HUES6 (cell line): ENCODE results near the gene COQ10A.

ENCODE experiments used
- H3K27ac ChIP-seq: 2 replicates; pipeline ENCODE4 v1.7.0; 2013; ENCODE audit warnings: low read depth, mild to moderate bottlenecking, low read length, inconsistent platforms
- H3K27me3 ChIP-seq: 2 replicates; pipeline ENCODE4 v1.6.1; 2013; ENCODE audit warnings: low read length; ENCODE audit not compliant: control insufficient read depth, insufficient read depth
- H3K36me3 ChIP-seq: 2 replicates; pipeline ENCODE4 v1.6.1; 2013; ENCODE audit warnings: low read length; ENCODE audit not compliant: control insufficient read depth, insufficient read depth
- H3K4me1 ChIP-seq: 2 replicates; pipeline ENCODE4 v1.6.1; 2013; ENCODE audit warnings: low read length; ENCODE audit not compliant: control insufficient read depth, insufficient read depth
- H3K4me3 ChIP-seq: 2 replicates; pipeline ENCODE4 v1.5.1; 2013; ENCODE audit warnings: low read depth, low read length
- H3K9ac ChIP-seq: one replicate; pipeline ENCODE4 v1.6.1; 2013; ENCODE audit warnings: mild to moderate bottlenecking, low read length
- H3K9me3 ChIP-seq: 2 replicates; pipeline ENCODE4 v1.6.1; 2013; ENCODE audit warnings: low read depth, low read length; ENCODE audit not compliant: control insufficient read depth, insufficient read depth

Gene COQ10A

GRCh38 chr12:56229916-56230431 is 36.8 kb upstream of the COQ10A start, which contains the start of gene SLC39A5:
Gene SLC39A5, plus strand, starts transcription at chr12:56230051. Its CDS starts 1,224 bp downstream, at chr12:56231275.
- Histone ChIP-seq H3K9ac (no peak within 1 kb of the TSS), H3K27me3 (no peaks in the 10 kb centered on the region), H3K27ac (no peak within 1 kb of the TSS), H3K4me3 (no peak within 1 kb of the TSS), H3K4me1 (no peaks in the 10 kb centered on the region), H3K36me3 (peaks cover 3% of the 10 kb centered on the region; the same call in 1 of the 2 replicates), H3K9me3 (no peaks in the 10 kb centered on the region)

GRCh38 chr12:56230432-56231183 is 36.1 kb upstream of the COQ10A start:
- peaks cover 3% of the 10 kb centered on the region; the same call in 1 of the 2 replicates for H3K36me3 ChIP-seq
- H3K9ac ChIP-seq, result no peak overlapping the region
- no peaks in the 10 kb centered on the region for H3K9me3 ChIP-seq
- no peak overlapping the region for H3K27ac ChIP-seq
- no peaks in the 10 kb centered on the region for H3K4me1 ChIP-seq
- H3K27me3 ChIP-seq, result no peaks in the 10 kb centered on the region
- H3K4me3 ChIP-seq, result no peak overlapping the region

- no peak overlapping the region for H3K27ac ChIP-seq
- H3K27me3 ChIP-seq, result no peaks in the 10 kb centered on the region
- no peaks in the 10 kb centered on the region for H3K9me3 ChIP-seq
- no peak overlapping the region for H3K9ac ChIP-seq
- H3K4me1 ChIP-seq, result no peaks in the 10 kb centered on the region
- peaks cover 4% of the 10 kb centered on the region for H3K36me3 ChIP-seq
- H3K4me3 ChIP-seq, result no peak overlapping the region
Observed at GRCh38 chr12:56231184-56231582, 35.6 kb upstream of the COQ10A start.

- H3K4me3 ChIP-seq, result no peak overlapping the region
- no peaks in the 10 kb centered on the region for H3K27me3 ChIP-seq
- no peaks in the 10 kb centered on the region for H3K4me1 ChIP-seq
- no peak overlapping the region for H3K9ac ChIP-seq
- H3K9me3 ChIP-seq, result no peaks in the 10 kb centered on the region
- no peak overlapping the region for H3K27ac ChIP-seq
- H3K36me3 ChIP-seq, result peaks cover 30% of the 10 kb centered on the region
Observed at GRCh38 chr12:56234746-56235436, 31.9 kb upstream of the COQ10A start.

GRCh38 chr12:56236091-56236490 is 30.7 kb upstream of the COQ10A start:
- Histone ChIP-seq H3K4me1 (no peaks in the 10 kb centered on the region), H3K36me3 (peaks cover 38% of the 10 kb centered on the region), H3K4me3 (no peak overlapping the region), H3K27ac (no peak overlapping the region), H3K9ac (no peak overlapping the region), H3K9me3 (no peaks in the 10 kb centered on the region), H3K27me3 (no peaks in the 10 kb centered on the region)

GRCh38 chr12:56236985-56237384 is 29.8 kb upstream of the COQ10A start:
- no peaks in the 10 kb centered on the region for H3K27me3 ChIP-seq
- H3K9me3 ChIP-seq, result no peaks in the 10 kb centered on the region
- peaks cover 47% of the 10 kb centered on the region for H3K36me3 ChIP-seq
- no peaks in the 10 kb centered on the region for H3K4me1 ChIP-seq
- H3K4me3 ChIP-seq, result no peak overlapping the region
- H3K9ac ChIP-seq, result no peak overlapping the region
- H3K27ac ChIP-seq, result no peak overlapping the region

GRCh38 chr12:56237552-56237951 is 29.2 kb upstream of the COQ10A start:
- H3K4me1 ChIP-seq, result no peaks in the 10 kb centered on the region
- H3K9ac ChIP-seq, result no peak overlapping the region
- H3K27ac ChIP-seq, result no peak overlapping the region
- no peak overlapping the region for H3K4me3 ChIP-seq
- H3K9me3 ChIP-seq, result no peaks in the 10 kb centered on the region
- H3K27me3 ChIP-seq, result no peaks in the 10 kb centered on the region
- peaks cover 53% of the 10 kb centered on the region for H3K36me3 ChIP-seq

- H3K9me3 ChIP-seq, result no peaks in the 10 kb centered on the region
- H3K27ac ChIP-seq, result no peak overlapping the region
- H3K4me3 ChIP-seq, result no peak overlapping the region
- no peaks in the 10 kb centered on the region for H3K27me3 ChIP-seq
- H3K4me1 ChIP-seq, result no peaks in the 10 kb centered on the region
- H3K9ac ChIP-seq, result no peak overlapping the region
- H3K36me3 ChIP-seq, result peaks cover 79% of the 10 kb centered on the region
Observed at GRCh38 chr12:56241424-56242303, 25.1 kb upstream of the COQ10A start.

GRCh38 chr12:56242986-56243385 is 23.8 kb upstream of the COQ10A start:
- Histone ChIP-seq H3K9me3 (no peaks in the 10 kb centered on the region), H3K4me1 (no peaks in the 10 kb centered on the region), H3K9ac (no peak overlapping the region), H3K4me3 (no peak overlapping the region), H3K27ac (no peak overlapping the region), H3K36me3 (peaks cover 80% of the 10 kb centered on the region), H3K27me3 (no peaks in the 10 kb centered on the region)

- Histone ChIP-seq H3K9ac (no peak overlapping the region), H3K4me1 (no peaks in the 10 kb centered on the region), H3K4me3 (no peak overlapping the region), H3K27me3 (no peaks in the 10 kb centered on the region), H3K36me3 (peaks cover 87% of the 10 kb centered on the region), H3K27ac (no peak overlapping the region), H3K9me3 (no peaks in the 10 kb centered on the region)
Observed at GRCh38 chr12:56243731-56244181, 23.0 kb upstream of the COQ10A start.
